Measurements from ENCODE around the gene FKBP3. TPM values are rescaled to one million over a fixed set of nuclear protein-coding genes. Genes with fewer than 3 reads are reported as not detected.

FKBP3 gene
- total RNA-seq, 2 experiments from 2014 or later, result 54.9 to 57.7 TPM

DNA sequence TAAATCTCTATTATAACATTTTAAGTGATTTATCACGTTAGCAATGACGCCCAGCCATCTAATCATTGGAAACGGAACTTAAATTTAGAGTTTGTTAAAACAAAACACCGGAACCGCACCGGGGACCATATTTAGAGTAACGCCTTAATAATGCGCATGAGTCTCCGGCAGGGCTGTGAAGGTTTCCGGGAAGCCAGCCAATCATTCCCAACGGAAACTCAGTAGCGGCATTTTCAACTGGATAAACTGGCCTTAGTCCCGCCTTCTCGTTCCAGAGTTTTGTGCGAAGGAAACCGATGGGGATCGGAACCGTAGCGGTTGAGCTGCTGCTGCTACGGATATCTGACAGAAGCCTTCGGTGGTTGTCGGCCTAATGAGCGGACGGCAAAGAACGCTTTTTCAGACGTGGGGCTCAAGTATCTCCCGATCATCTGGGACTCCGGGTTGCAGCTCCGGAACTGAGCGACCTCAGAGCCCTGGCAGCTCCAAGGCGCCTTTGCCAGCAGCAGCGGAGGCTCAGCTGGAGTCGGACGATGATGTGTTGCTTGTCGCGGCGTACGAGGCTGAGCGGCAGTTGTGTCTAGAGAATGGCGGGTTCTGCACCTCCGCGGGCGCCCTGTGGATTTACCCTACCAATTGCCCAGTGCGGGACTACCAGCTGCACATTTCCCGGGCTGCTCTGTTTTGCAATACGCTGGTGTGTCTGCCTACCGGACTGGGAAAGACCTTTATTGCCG lies 1.5 kb upstream of the FKBP3 start, which contains the start of gene FANCM:
Gene FANCM, plus strand, starts transcription at position 272 of the 737 bp plus-strand sequence. Its CDS starts 102 bp downstream, at position 374.
- Mint-ChIP-seq H3K9me3 (no peaks in the 10 kb centered on the region), H3K27ac (peak within 1 kb of the TSS; percentile 99), H3K4me3 (peak within 1 kb of the TSS; percentile 90), H3K36me3 (ENCODE audit: low read depth) (peaks cover 5% of the 10 kb centered on the region), H3K4me1 (peaks cover 46% of the 10 kb centered on the region), H3K27me3 (no peaks in the 10 kb centered on the region)
- CTCF ChIA-PET, result interaction anchor here (0.9 to 2.2 kb wide), 5 partner anchors 30 to 132 kb away, joined by 3 to 15 read pairs (median 4); partner anchors contain the start of genes MIS18BP1 and PRPF39
- peak; percentile 88 for DNase-seq
- POLR2A ChIA-PET, result interaction anchor here (0.8 to 5.2 kb wide), 19 partner anchors 8 to 239 kb away, joined by 3 to 77 read pairs (median 4); partner anchors contain the start of genes KLHL28, MIS18BP1, PRPF39 and TOGARAM1

- Mint-ChIP-seq H3K4me3 (peak overlapping the region; percentile 90), H3K27me3 (no peaks in the 10 kb centered on the region), H3K36me3 (ENCODE audit: low read depth) (peaks cover 2% of the 10 kb centered on the region), H3K4me1 (peaks cover 44% of the 10 kb centered on the region), H3K9me3 (no peaks in the 10 kb centered on the region), H3K27ac (peak overlapping the region; percentile 99)
- ChIA-PET POLR2A (interaction anchor here (0.6 to 5.2 kb wide), 13 partner anchors 19 to 238 kb away, joined by 3 to 77 read pairs (median 5); partner anchors contain the start of genes KLHL28, MIS18BP1, PRPF39 and TOGARAM1), CTCF (interaction anchor here (1.2 to 2.2 kb wide), 4 partner anchors 51 to 118 kb away, joined by 3 to 15 read pairs (median 4); partner anchors contain the start of genes MIS18BP1 and PRPF39)
- no peak for DNase-seq
These were observed 875 bp upstream of the FKBP3 start for GRCh38 chr14:45135156-45135555.

DNA sequence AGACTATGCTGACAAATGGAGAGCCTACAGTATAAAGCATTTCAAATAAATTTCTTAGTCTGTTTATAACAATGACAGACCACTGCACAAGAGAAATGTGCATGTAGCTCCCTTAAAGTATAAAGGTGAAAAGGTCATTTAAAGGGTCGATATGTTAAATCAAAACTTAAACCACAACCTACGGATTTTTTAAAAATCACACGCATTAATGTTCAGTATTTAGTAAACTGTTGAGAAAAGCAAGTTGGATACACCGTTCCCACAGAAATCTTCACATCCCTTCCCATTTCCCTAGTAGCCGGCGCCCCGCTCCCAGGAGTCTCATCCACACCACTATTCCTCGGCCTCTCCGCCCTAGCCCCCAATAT lies 614 bp downstream of the FKBP3 start:
- H3K27me3 Mint-ChIP-seq, result no peaks in the 10 kb centered on the region
- no peaks in the 10 kb centered on the region for H3K9me3 Mint-ChIP-seq
- peak overlapping the region; percentile 99 for H3K27ac Mint-ChIP-seq
- DNase-seq, result no peak
- H3K4me1 Mint-ChIP-seq, result peaks cover 38% of the 10 kb centered on the region
- CTCF ChIA-PET, result interaction anchor here (1.2 to 1.5 kb wide), 3 partner anchors 36 to 172 kb away, joined by 3 to 5 read pairs (median 4); partner anchors contain the start of genes KLHL28, MIS18BP1 and TOGARAM1
- peak overlapping the region; percentile 90 for H3K4me3 Mint-ChIP-seq
- POLR2A ChIA-PET, result interaction anchor here (0.8 to 5.2 kb wide), 16 partner anchors 9 to 237 kb away, joined by 3 to 77 read pairs (median 4); partner anchors contain the start of genes KLHL28, MIS18BP1, PRPF39 and TOGARAM1
- peaks cover 2% of the 10 kb centered on the region for H3K36me3 Mint-ChIP-seq (ENCODE audit: low read depth)

- POLR2A ChIA-PET, result interaction anchor here (1.0 to 1.2 kb wide), 3 partner anchors 11 to 45 kb away, joined by 3 to 5 read pairs (median 4); no protein-coding TSS in a partner anchor
- DNase-seq, result no peak
These were observed 5.2 kb downstream of the FKBP3 start for GRCh38 chr14:45128963-45129629.

GRCh38 chr14:45125754-45126153 lies 8.5 kb downstream of the FKBP3 start:
- CTCF ChIA-PET, result no interaction called here
- Mint-ChIP-seq H3K27ac (no peak overlapping the region), H3K36me3 (ENCODE audit: low read depth) (peaks cover 40% of the 10 kb centered on the region)

More at GRCh38 chr14:45128963-45129629, 5.2 kb downstream of the FKBP3 start:
- no peaks in the 10 kb centered on the region for H3K27me3 Mint-ChIP-seq
- no peak overlapping the region for H3K27ac Mint-ChIP-seq
- H3K36me3 Mint-ChIP-seq (ENCODE audit: low read depth), result peaks cover 22% of the 10 kb centered on the region
- CTCF ChIA-PET, result interaction anchor here (0.9 to 2.6 kb wide), 3 partner anchors 123 to 215 kb away, joined by 3 to 10 read pairs (median 4); partner anchors contain the start of gene MIS18BP1
- H3K4me1 Mint-ChIP-seq, result peaks cover 19% of the 10 kb centered on the region
- no peaks in the 10 kb centered on the region for H3K9me3 Mint-ChIP-seq
- H3K4me3 Mint-ChIP-seq, result no peak overlapping the region

GRCh38 chr14:45123271-45123670 lies 11.0 kb downstream of the FKBP3 start:
- Mint-ChIP-seq H3K4me1 (no peaks in the 10 kb centered on the region), H3K27ac (no peak overlapping the region), H3K9me3 (no peaks in the 10 kb centered on the region), H3K27me3 (no peaks in the 10 kb centered on the region), H3K36me3 (ENCODE audit: low read depth) (peaks cover 53% of the 10 kb centered on the region), H3K4me3 (no peak overlapping the region)
- POLR2A ChIA-PET, result interaction anchor here (1.7 kb wide), 1 partner anchor 11 kb away, joined by 5 read pairs; the partner anchor contains the start of gene FKBP3
- CTCF ChIA-PET, result interaction anchor here (0.5 kb wide), 1 partner anchor 37 kb away, joined by 3 read pairs; no protein-coding TSS in a partner anchor
- no peak for DNase-seq

More at GRCh38 chr14:45125754-45126153, 8.5 kb downstream of the FKBP3 start:
- no peaks in the 10 kb centered on the region for H3K9me3 Mint-ChIP-seq
- peaks cover 4% of the 10 kb centered on the region for H3K4me1 Mint-ChIP-seq
- POLR2A ChIA-PET, result no interaction called here
- no peaks in the 10 kb centered on the region for H3K27me3 Mint-ChIP-seq
- DNase-seq, result no peak
- H3K4me3 Mint-ChIP-seq, result no peak overlapping the region

- ChIA-PET CTCF (no interaction called here), POLR2A (no interaction called here)
- Mint-ChIP-seq H3K27me3 (no peaks in the 10 kb centered on the region), H3K36me3 (ENCODE audit: low read depth) (peaks cover 60% of the 10 kb centered on the region), H3K4me3 (no peak overlapping the region), H3K4me1 (peaks cover 1% of the 10 kb centered on the region), H3K9me3 (no peaks in the 10 kb centered on the region), H3K27ac (no peak overlapping the region)
- no peak for DNase-seq
These were observed 14.2 kb downstream of the FKBP3 start for GRCh38 chr14:45120096-45120495.

DNA sequence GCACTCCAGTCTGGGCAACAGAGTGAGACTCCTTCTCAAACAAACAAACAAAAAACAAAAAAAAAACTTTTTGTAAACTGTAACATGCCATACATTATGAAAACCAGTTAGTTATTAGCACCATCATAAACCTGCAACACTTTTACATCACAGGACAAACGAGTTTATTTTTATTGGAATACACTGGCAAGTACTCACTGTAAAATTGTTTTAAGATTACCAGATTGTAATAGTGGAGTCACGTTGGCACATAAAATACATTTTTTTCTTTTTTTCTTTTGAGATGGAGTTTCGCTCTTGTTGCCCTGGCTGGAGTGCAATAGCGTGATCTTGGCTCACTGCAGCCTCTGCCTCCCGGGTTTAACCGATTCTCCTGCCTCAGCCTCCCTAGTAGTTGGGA lies 15.7 kb downstream of the FKBP3 start:
- CTCF ChIA-PET, result no interaction called here

GRCh38 chr14:45114327-45114726 lies 20.0 kb downstream of the FKBP3 start:
- no peaks in the 10 kb centered on the region for H3K27me3 Mint-ChIP-seq

More for the DNA sequence above, 15.7 kb downstream of the FKBP3 start:
- Mint-ChIP-seq H3K9me3 (no peaks in the 10 kb centered on the region), H3K4me3 (no peak overlapping the region), H3K27me3 (no peaks in the 10 kb centered on the region), H3K4me1 (peaks cover 5% of the 10 kb centered on the region), H3K36me3 (ENCODE audit: low read depth) (peaks cover 61% of the 10 kb centered on the region), H3K27ac (no peak overlapping the region)
- POLR2A ChIA-PET, result interaction anchor here (1.0 kb wide), 1 partner anchor 10 kb away, joined by 3 read pairs; no protein-coding TSS in a partner anchor
- no peak for DNase-seq

GRCh38 chr14:45112896-45113781 lies 21.1 kb downstream of the FKBP3 start:
- Mint-ChIP-seq H3K4me1 (peaks cover 10% of the 10 kb centered on the region), H3K36me3 (ENCODE audit: low read depth) (peaks cover 54% of the 10 kb centered on the region), H3K27ac (peak overlapping the region; percentile 38), H3K9me3 (no peaks in the 10 kb centered on the region), H3K4me3 (no peak overlapping the region), H3K27me3 (no peaks in the 10 kb centered on the region)
- DNase-seq, result no peak
- ChIA-PET POLR2A (interaction anchor here (0.8 to 1.5 kb wide), 4 partner anchors 18 to 28 kb away, joined by 3 to 7 read pairs (median 4); partner anchors contain the start of gene FANCM), CTCF (no interaction called here)

More at GRCh38 chr14:45114327-45114726, 20.0 kb downstream of the FKBP3 start:
- Mint-ChIP-seq H3K4me1 (peaks cover 10% of the 10 kb centered on the region), H3K27ac (no peak overlapping the region), H3K9me3 (no peaks in the 10 kb centered on the region), H3K36me3 (ENCODE audit: low read depth) (peaks cover 52% of the 10 kb centered on the region), H3K4me3 (no peak overlapping the region)
- POLR2A ChIA-PET, result interaction anchor here (1.2 to 1.5 kb wide), 2 partner anchors 21 to 29 kb away, joined by 3 to 7 read pairs; no protein-coding TSS in a partner anchor
- CTCF ChIA-PET, result no interaction called here
- no peak for DNase-seq

GRCh38 chr14:45104561-45104960 lies 29.7 kb downstream of the FKBP3 start:
- no peak overlapping the region for H3K27ac Mint-ChIP-seq
- no peak for DNase-seq
- CTCF ChIA-PET, result no interaction called here
- H3K4me3 Mint-ChIP-seq, result no peak overlapping the region
- H3K27me3 Mint-ChIP-seq, result no peaks in the 10 kb centered on the region
- peaks cover 69% of the 10 kb centered on the region for H3K36me3 Mint-ChIP-seq (ENCODE audit: low read depth)
- POLR2A ChIA-PET, result interaction anchor here (0.6 kb wide), 1 partner anchor 19 kb away, joined by 3 read pairs; no protein-coding TSS in a partner anchor
- no peaks in the 10 kb centered on the region for H3K4me1 Mint-ChIP-seq
- no peaks in the 10 kb centered on the region for H3K9me3 Mint-ChIP-seq

DNA sequence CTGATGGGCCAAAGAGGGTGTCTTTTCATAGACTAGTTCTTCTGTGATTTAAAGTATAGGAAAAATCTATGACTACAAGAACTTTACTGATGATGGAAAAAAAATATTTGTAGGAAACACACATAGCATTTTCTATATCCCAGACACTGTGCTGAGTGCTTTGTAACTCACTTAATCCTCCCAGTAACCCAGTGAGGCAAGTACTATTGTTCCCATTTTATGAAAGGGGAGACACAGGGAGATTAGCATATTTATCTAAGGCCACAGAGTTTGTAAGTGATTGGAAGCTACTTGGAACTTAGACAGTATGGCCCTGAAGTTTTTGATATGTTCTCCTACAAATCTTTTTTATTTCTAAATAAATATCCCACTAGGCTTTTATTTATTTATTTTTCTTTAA lies 30.5 kb downstream of the FKBP3 start:
- Mint-ChIP-seq H3K9me3 (no peaks in the 10 kb centered on the region), H3K4me1 (no peaks in the 10 kb centered on the region), H3K4me3 (no peak overlapping the region), H3K36me3 (ENCODE audit: low read depth) (peaks cover 71% of the 10 kb centered on the region), H3K27ac (no peak overlapping the region), H3K27me3 (no peaks in the 10 kb centered on the region)
- ChIA-PET POLR2A (no interaction called here), CTCF (no interaction called here)
- DNase-seq, result no peak

All from activated CD4-positive, alpha-beta memory T cell treated with anti-CD3 and anti-CD28 coated beads, Interleukin-2, amount 10 ng/mL, durations not matched to agents 7 days and 5 days (primary cell).